ENCODE results near the gene CHRNE.
A peak's percentile ranks its signal among the peaks of the same experiment; 100 is the strongest.
"Not testable (repeated sequence)": the region's sequence is repeated elsewhere in the genome, so short reads cannot be mapped to it uniquely, and the experiment has no call there.

Gene CHRNE

DNA sequence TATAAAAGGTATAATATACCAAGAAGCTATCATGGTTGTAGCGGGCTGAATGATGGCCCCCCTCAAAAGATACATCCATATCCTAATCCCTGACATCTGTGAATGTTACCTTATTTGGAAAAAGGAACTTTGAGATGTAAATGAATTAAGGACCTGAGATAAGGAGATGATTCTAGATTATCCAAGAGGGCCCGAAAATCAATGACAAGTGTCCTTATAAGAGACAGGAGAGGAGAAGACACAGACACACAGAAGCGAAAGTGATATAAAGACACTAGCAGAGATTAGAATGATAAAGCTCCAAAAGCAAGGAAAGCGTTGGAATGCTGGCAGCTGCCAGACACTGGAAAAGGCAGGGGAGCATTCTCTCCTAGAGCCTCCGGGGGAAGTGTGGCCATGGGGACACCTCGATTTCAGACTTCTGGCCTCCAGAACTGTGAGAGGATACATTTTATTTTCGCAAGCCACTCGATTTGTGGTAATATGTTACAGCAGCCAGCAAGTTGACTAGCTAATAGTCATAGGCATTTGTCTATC lies 16.7 kb upstream of the CHRNE start:
- no peak overlapping the region for H3K9ac ChIP-seq (ENCODE audit: low read length)
- H3K4me1 ChIP-seq (ENCODE audit: control insufficient read depth, insufficient read depth, low read length), result no peaks in the 10 kb centered on the region
- no peak overlapping the region for H3K4me3 ChIP-seq (ENCODE audit: low read length)
- H3K27me3 ChIP-seq (ENCODE audit: control insufficient read depth, insufficient read depth, low read length), result no peaks in the 10 kb centered on the region
- H3K9me3 ChIP-seq (ENCODE audit: control insufficient read depth, low read length), result no peaks in the 10 kb centered on the region
- H3K36me3 ChIP-seq (ENCODE audit: control insufficient read depth, insufficient read depth, low read length), result no peaks in the 10 kb centered on the region

DNA sequence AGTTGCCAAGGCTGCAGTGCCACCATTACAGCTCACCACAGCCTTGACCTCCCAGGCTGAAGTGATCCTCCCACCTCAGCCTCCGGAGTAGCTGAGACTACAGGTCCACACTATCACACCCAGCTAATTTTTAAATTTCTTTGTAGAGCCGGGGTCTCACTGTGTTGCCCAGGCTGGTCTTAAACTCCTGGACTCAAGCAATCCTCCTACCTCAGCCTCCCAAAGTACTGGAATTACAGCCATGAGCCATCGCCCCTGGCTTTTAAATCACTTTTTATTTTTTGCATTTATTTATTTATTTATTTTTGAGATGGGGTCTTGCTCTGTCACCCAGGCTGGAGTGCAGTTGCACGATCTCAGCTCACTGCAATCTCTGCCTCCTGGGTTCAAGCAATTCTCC lies 11.7 kb upstream of the CHRNE start:
- H3K4me3 ChIP-seq (ENCODE audit: low read length); H3K9me3 ChIP-seq (ENCODE audit: control insufficient read depth, low read length); H3K9ac ChIP-seq (ENCODE audit: low read length); H3K36me3 ChIP-seq (ENCODE audit: control insufficient read depth, insufficient read depth, low read length); H3K4me1 ChIP-seq (ENCODE audit: control insufficient read depth, insufficient read depth, low read length); H3K27me3 ChIP-seq (ENCODE audit: control insufficient read depth, insufficient read depth, low read length): not testable (repeated sequence)

GRCh38 chr17:4913994-4914393 lies 11.1 kb upstream of the CHRNE start:
- no peak overlapping the region for H3K4me3 ChIP-seq (ENCODE audit: low read length)
- H3K4me1 ChIP-seq (ENCODE audit: control insufficient read depth, insufficient read depth, low read length), result peaks cover 9% of the 10 kb centered on the region
- no peaks in the 10 kb centered on the region for H3K9me3 ChIP-seq (ENCODE audit: control insufficient read depth, low read length)
- no peaks in the 10 kb centered on the region for H3K27me3 ChIP-seq (ENCODE audit: control insufficient read depth, insufficient read depth, low read length)
- no peak overlapping the region for H3K9ac ChIP-seq (ENCODE audit: low read length)
- no peaks in the 10 kb centered on the region for H3K36me3 ChIP-seq (ENCODE audit: control insufficient read depth, insufficient read depth, low read length)

- Histone ChIP-seq H3K9me3 (ENCODE audit: control insufficient read depth, low read length) (no peaks in the 10 kb centered on the region), H3K4me3 (ENCODE audit: low read length) (no peak overlapping the region), H3K36me3 (ENCODE audit: control insufficient read depth, insufficient read depth, low read length) (no peaks in the 10 kb centered on the region), H3K27me3 (ENCODE audit: control insufficient read depth, insufficient read depth, low read length) (no peaks in the 10 kb centered on the region), H3K4me1 (ENCODE audit: control insufficient read depth, insufficient read depth, low read length) (peaks cover 9% of the 10 kb centered on the region), H3K9ac (ENCODE audit: low read length) (peak overlapping the region; percentile 13)
Observed at GRCh38 chr17:4908711-4909496, 6.0 kb upstream of the CHRNE start.

- Histone ChIP-seq H3K9ac (ENCODE audit: low read length) (no peak overlapping the region), H3K36me3 (ENCODE audit: control insufficient read depth, insufficient read depth, low read length) (no peaks in the 10 kb centered on the region), H3K9me3 (ENCODE audit: control insufficient read depth, low read length) (no peaks in the 10 kb centered on the region), H3K4me3 (ENCODE audit: low read length) (no peak overlapping the region), H3K4me1 (ENCODE audit: control insufficient read depth, insufficient read depth, low read length) (peaks cover 13% of the 10 kb centered on the region), H3K27me3 (ENCODE audit: control insufficient read depth, insufficient read depth, low read length) (no peaks in the 10 kb centered on the region)
Observed at GRCh38 chr17:4908301-4908700, 5.4 kb upstream of the CHRNE start.

- not testable (repeated sequence) for H3K4me3 ChIP-seq (ENCODE audit: low read length); H3K9me3 ChIP-seq (ENCODE audit: control insufficient read depth, low read length); H3K9ac ChIP-seq (ENCODE audit: low read length); H3K36me3 ChIP-seq (ENCODE audit: control insufficient read depth, insufficient read depth, low read length); H3K27me3 ChIP-seq (ENCODE audit: control insufficient read depth, insufficient read depth, low read length)
- H3K4me1 ChIP-seq (ENCODE audit: control insufficient read depth, insufficient read depth, low read length), result peaks cover 19% of the 10 kb centered on the region
Observed at GRCh38 chr17:4906642-4907041, 3.7 kb upstream of the CHRNE start.

- H3K9me3 ChIP-seq (ENCODE audit: control insufficient read depth, low read length), result no peaks in the 10 kb centered on the region
- peaks cover 32% of the 10 kb centered on the region for H3K4me1 ChIP-seq (ENCODE audit: control insufficient read depth, insufficient read depth, low read length)
- no peak overlapping the region for H3K9ac ChIP-seq (ENCODE audit: low read length)
- no peak overlapping the region for H3K4me3 ChIP-seq (ENCODE audit: low read length)
- peaks cover 18% of the 10 kb centered on the region for H3K27me3 ChIP-seq (ENCODE audit: control insufficient read depth, insufficient read depth, low read length)
- no peaks in the 10 kb centered on the region for H3K36me3 ChIP-seq (ENCODE audit: control insufficient read depth, insufficient read depth, low read length)
Observed at GRCh38 chr17:4902540-4902939, 358 bp downstream of the CHRNE start.

DNA sequence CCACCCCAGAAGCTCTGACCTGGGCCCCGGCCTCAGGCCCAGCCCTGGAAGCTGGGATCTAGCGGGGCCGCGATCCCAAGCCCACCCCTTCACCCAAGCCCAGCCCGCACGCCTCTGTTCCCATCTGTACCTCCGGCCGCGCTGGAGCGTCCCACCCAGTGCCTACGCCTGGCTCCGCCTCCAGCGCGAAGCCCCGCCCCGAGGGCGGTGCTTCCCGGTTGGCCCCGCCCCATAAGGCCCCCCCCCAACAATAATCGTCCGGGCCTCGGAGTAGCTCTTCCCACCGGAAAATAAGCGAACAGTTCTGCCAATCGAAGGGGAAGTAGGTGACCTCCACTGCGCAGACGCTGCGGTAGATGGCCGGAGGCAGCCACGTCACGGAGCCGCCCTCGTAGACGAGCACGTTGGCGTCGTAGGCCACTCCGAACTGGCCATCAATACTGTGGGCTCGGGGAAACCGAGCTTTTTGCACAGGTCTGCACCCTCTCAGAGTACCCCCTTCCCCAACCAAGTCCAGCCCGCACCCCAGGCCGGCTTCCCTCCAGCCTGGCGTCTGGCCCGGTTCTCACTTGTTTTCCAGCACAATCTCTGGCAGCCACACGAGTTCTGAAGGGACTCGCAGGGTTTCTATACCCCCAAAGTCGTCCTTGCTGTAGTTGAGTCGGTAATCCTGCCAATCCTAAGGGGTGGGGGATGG lies 1.1 kb downstream of the CHRNE start:
- no peak overlapping the region for H3K9ac ChIP-seq (ENCODE audit: low read length)
- no peaks in the 10 kb centered on the region for H3K9me3 ChIP-seq (ENCODE audit: control insufficient read depth, low read length)
- peaks cover 32% of the 10 kb centered on the region for H3K4me1 ChIP-seq (ENCODE audit: control insufficient read depth, insufficient read depth, low read length)
- H3K36me3 ChIP-seq (ENCODE audit: control insufficient read depth, insufficient read depth, low read length), result no peaks in the 10 kb centered on the region
- H3K4me3 ChIP-seq (ENCODE audit: low read length), result no peak overlapping the region
- H3K27me3 ChIP-seq (ENCODE audit: control insufficient read depth, insufficient read depth, low read length), result peaks cover 18% of the 10 kb centered on the region

DNA sequence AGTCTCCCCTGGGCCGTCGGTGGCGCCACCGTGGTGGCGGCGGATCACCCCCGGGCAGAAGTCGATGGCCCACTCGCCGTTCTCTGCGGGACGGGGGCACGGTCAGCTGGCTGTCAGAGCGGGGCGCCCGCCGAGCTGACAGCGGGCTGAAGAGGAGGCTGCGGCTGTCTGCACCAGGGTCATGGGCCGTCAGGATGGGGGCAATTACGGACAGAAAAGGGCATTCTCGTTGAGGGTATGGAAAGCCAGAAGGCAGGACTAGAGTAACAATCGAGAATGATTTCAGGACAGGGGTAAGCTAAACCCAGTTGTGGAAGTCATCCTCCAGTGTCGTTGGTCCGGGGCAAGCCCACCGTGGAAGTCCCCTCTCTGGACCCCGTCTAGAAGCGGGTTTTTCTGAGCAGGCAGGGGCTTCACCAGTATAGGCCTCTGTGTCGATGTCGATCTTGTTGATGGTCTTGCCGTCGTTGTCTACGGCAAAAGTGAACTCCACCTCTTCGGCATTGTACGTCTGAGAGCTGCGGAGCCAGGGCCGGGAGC lies 1.7 kb downstream of the CHRNE start:
- Histone ChIP-seq H3K9me3 (ENCODE audit: control insufficient read depth, low read length) (no peaks in the 10 kb centered on the region), H3K4me3 (ENCODE audit: low read length) (no peak overlapping the region), H3K4me1 (ENCODE audit: control insufficient read depth, insufficient read depth, low read length) (peaks cover 32% of the 10 kb centered on the region), H3K27me3 (ENCODE audit: control insufficient read depth, insufficient read depth, low read length) (peaks cover 18% of the 10 kb centered on the region), H3K36me3 (ENCODE audit: control insufficient read depth, insufficient read depth, low read length) (no peaks in the 10 kb centered on the region), H3K9ac (ENCODE audit: low read length) (no peak overlapping the region)

DNA sequence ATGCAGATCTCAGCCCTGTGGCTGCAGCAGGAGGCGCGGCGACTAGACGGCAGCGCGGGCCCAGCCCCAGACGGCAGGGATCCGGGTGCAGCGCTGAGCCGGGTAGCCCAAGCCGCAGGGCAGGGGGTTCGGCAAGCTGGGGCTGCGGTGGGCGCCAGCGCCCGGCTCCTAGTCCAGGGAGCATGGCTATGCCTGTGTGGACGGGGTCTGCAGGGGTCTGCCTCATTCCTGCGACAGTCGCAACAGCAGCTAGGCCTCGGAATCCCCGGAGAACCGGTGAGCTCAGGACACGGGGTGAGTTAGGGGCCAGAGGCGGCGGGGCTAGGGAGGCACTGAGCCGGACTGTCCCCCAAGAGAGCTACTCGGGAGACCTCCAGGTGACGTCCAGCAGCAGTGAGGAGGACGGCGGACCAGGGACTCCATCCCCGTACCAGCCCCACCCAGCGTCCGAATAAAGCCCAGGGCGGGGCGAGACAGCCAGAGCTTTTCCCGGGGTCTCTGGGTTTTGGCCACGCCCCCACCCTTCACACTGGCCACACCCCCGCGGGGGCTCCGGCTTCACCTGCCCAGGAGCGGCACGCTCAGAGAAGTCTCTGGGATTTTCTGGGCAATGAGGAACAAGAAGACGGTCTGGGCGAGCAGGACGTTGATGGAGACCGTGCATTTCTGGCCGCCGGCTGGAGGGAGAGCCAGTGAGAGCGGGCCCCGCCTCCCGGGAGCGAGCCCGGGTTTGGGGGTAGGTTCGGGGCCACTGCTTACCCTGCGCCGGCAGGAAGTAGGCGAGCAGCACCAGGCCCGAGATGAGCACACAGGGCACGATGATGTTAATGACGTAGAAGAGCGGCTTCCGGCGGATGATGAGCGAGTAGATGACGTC lies 2.4 kb downstream of the CHRNE start:
- Histone ChIP-seq H3K4me3 (ENCODE audit: low read length) (peak overlapping the region; percentile 67), H3K9me3 (ENCODE audit: control insufficient read depth, low read length) (no peaks in the 10 kb centered on the region), H3K27me3 (ENCODE audit: control insufficient read depth, insufficient read depth, low read length) (peaks cover 18% of the 10 kb centered on the region), H3K9ac (ENCODE audit: low read length) (peak overlapping the region; percentile 78), H3K4me1 (ENCODE audit: control insufficient read depth, insufficient read depth, low read length) (peaks cover 32% of the 10 kb centered on the region), H3K36me3 (ENCODE audit: control insufficient read depth, insufficient read depth, low read length) (no peaks in the 10 kb centered on the region)

GRCh38 chr17:4899341-4900230 lies 3.3 kb downstream of the CHRNE start, which contains the start of gene C17orf107:
Gene C17orf107 (plus strand): TSS chr17:4899536. CDS start chr17:4899763, 227 bp downstream.
- H3K27me3 ChIP-seq (ENCODE audit: control insufficient read depth, insufficient read depth, low read length), result peaks cover 18% of the 10 kb centered on the region
- H3K36me3 ChIP-seq (ENCODE audit: control insufficient read depth, insufficient read depth, low read length), result no peaks in the 10 kb centered on the region
- H3K9me3 ChIP-seq (ENCODE audit: control insufficient read depth, low read length), result no peaks in the 10 kb centered on the region
- peaks cover 32% of the 10 kb centered on the region for H3K4me1 ChIP-seq (ENCODE audit: control insufficient read depth, insufficient read depth, low read length)
- peak within 1 kb of the TSS; percentile 67 for H3K4me3 ChIP-seq (ENCODE audit: low read length)
- H3K9ac ChIP-seq (ENCODE audit: low read length), result peak within 1 kb of the TSS; percentile 78
